ENCODE results near the gene IREB2. TPM values are rescaled to one million over a fixed set of nuclear protein-coding genes. Genes with fewer than 3 reads are reported as not detected.

IREB2 gene
- total and polyA plus RNA-seq, 2 of the 13 experiments (the other 11 are each of a cell fraction or from before 2014, with no cell fraction given): 24.2 to 30.4 TPM

GRCh38 chr15:78507831-78508160, 69.8 kb downstream of the IREB2 start (continued):
- TF ChIP-seq CHCHD3 (CRISPR knock-in tag; IDR thresholded peaks at IDR 0.05) (no peak), HNF4G (IDR thresholded peaks at IDR 0.05; ENCODE audit: borderline replicate concordance, low read depth, low read length) (no peak), HNF4G (CRISPR knock-in tag; IDR thresholded peaks at IDR 0.05; ENCODE audit: borderline replicate concordance, low read depth) (no peak), THRA (CRISPR knock-in tag; IDR thresholded peaks at IDR 0.05; ENCODE audit: borderline replicate concordance) (no peak), TEF (CRISPR knock-in tag; IDR thresholded peaks at IDR 0.05) (no peak), TERF1 (CRISPR knock-in tag; IDR thresholded peaks at IDR 0.05) (no peak), SP140L (CRISPR knock-in tag; IDR thresholded peaks at IDR 0.05; ENCODE audit: borderline replicate concordance) (no peak), GABPA (IDR thresholded peaks at IDR 0.05; ENCODE audit: low read depth, low read length) (no peak), GABPA (CRISPR knock-in tag; IDR thresholded peaks at IDR 0.05; ENCODE audit: low read depth) (no peak), SRSF1 (optimal IDR thresholded peaks at IDR 0.05; ENCODE audit: low read depth, low read length) (peak; percentile 49), ZNF576 (CRISPR knock-in tag; IDR thresholded peaks at IDR 0.05) (no peak), ZNF614 (CRISPR knock-in tag; IDR thresholded peaks at IDR 0.05; ENCODE audit: borderline replicate concordance) (no peak), GATAD2A (CRISPR knock-in tag; IDR thresholded peaks at IDR 0.05) (no peak), CTCF (CRISPR knock-in tag; IDR thresholded peaks at IDR 0.05) (no peak), MYPOP (CRISPR knock-in tag; IDR thresholded peaks at IDR 0.05) (0 out of 2 replicates have a peak, but pooled peaks have one; percentile 19), MTERF4 (CRISPR knock-in tag; IDR thresholded peaks at IDR 0.05) (no peak), GMEB1 (CRISPR knock-in tag; IDR thresholded peaks at IDR 0.05; ENCODE audit: borderline replicate concordance) (no peak), SOX13 (IDR thresholded peaks at IDR 0.05) (no peak), SOX13 (CRISPR knock-in tag; conservative IDR thresholded peaks at IDR 0.05 in 1 of 2, IDR thresholded peaks at IDR 0.05 in 1 of 2) (no peak), CENPBD1 (CRISPR knock-in tag; IDR thresholded peaks at IDR 0.05; ENCODE audit: borderline replicate concordance, low read depth) (no peak), ZNF841 (CRISPR knock-in tag; IDR thresholded peaks at IDR 0.05; ENCODE audit: borderline replicate concordance) (no peak)

Measured in HepG2 (cell line).